Measurements from ENCODE around the gene SPATA33. TPM values are rescaled to one million over a fixed set of nuclear protein-coding genes. Genes with fewer than 3 reads are reported as not detected.
"Not testable (repeated sequence)": the region's sequence is repeated elsewhere in the genome, so short reads cannot be mapped to it uniquely, and the experiment has no call there.

SPATA33 gene
- total RNA-seq, 1 experiment from 2014 or later, result 1.0 TPM

DNA sequence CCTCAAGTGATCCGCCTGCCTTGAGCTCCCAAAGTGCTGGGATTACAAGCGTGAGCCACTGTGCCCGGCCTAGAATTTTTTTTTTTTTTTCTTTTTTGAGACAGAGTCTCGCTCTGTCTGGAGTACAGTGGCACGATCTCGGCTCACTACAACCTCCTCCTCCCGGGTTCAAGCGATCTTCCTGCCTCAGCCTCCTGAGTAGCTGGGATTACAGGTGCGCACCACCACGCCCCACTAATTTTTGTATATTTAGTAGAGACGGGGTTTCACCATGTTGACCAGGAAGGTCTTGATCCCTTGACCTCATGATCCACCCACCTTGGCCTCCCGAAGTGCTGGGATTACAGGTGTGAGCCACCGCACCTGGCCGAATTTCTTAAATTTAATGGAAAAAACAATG, 41.1 kb downstream of the SPATA33 start:
- DNase-seq (ENCODE audit: low read depth, low spot score); in situ Hi-C loops (cut with HindIII; ENCODE audit: low pct_unique_long_range_greater_than_20kb, low sequenced_read_pairs): not testable (repeated sequence)

DNA sequence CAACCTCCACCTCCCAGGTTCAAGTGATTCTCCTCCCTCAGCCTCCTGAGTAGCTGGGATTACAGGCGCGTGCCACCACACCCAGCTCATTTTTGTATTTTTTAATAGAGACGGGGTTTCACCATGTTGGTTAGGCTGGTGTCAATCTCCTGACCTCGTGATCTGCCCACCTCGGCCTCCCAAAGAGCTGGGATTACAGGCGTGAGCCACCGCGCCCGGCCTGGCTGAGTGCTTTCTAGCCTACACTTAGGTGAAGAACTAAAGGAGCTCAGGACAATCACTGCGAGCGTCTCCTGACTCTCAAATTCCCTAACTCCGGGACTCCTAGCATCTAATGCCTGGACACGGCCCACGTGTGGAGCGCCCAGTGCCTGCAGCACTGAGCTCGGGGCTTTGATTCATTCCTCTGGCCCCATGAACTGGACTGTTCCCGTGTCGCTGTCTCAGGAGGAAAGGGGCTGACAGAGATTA, 42.0 kb downstream of the SPATA33 start:
- in situ Hi-C loops (cut with HindIII; ENCODE audit: low pct_unique_long_range_greater_than_20kb, low sequenced_read_pairs); DNase-seq (ENCODE audit: low read depth, low spot score): not testable (repeated sequence)

DNA sequence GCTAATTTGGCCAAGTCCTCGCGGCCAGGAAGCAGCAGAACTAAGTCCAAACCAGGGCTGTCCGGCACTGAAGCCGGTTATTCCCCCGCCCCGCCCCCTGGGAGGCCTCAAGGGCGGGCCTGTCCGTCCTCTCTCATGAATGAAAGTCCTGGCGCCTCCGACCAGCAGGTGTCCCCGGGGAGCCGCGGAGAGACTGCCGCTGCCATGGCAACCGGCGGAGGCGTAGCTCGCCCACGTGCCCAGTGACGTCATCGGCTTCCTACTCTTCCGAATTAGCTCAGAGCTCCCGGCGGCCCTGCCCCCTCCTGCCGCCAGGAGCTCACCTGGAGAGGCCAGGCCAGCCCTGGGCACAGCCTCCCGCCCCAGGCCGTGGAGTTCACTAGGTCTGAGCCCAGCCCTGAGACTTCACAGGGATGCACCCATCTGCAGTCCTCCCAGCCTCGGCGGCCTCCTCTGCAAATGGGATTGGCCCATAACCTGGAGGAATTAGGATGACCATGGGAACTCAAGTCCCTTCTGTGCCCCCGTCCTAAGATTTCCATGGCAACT, 42.5 kb downstream of the SPATA33 start:
- in situ Hi-C loops (cut with HindIII; ENCODE audit: low pct_unique_long_range_greater_than_20kb, low sequenced_read_pairs), result no loop called here

DNA sequence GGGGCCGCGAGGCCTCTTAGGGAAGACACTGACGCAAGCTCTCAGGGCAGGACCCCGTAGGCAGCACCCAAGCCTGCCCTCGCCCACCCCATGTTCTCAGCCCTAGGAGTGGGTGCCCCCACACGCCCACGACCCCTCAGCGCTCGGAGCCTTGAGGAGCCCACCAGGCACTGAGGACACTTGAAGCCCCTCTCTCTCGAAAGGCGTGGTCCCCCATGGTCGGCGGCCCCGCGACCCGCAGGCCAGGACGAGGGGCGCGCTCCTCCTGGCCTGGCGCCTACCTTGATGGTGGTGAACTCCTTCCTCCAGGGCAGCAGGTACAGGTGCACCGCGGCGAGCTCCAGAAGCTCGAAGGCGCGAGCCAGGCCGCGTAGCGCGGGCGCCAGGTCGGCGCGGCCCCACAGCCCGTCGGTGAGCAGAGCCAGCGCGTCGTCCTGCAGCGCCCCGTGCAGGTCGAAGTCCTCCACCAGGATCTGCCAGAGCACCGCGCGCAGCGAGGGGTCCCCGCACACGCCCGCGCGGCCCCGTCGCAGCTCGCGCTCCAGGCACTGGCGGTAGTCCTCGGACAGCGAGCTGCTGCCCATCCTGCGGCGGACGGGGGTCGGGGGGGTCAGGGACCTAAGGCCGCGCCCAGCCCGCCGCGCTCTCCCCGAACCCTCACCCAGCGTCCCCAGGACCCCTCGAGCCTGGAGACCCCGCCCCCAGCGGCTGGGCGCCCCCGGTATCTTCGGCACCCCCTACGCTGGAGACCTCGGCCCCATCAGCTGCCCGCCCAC, 43.2 kb downstream of the SPATA33 start:
- in situ Hi-C loops (cut with HindIII; ENCODE audit: low pct_unique_long_range_greater_than_20kb, low sequenced_read_pairs), result no loop called here
- no peak for DNase-seq (ENCODE audit: low read depth, low spot score)

More for the DNA sequence above, 42.5 kb downstream of the SPATA33 start:
- peak; percentile 97 for DNase-seq (ENCODE audit: low read depth, low spot score)

DNA sequence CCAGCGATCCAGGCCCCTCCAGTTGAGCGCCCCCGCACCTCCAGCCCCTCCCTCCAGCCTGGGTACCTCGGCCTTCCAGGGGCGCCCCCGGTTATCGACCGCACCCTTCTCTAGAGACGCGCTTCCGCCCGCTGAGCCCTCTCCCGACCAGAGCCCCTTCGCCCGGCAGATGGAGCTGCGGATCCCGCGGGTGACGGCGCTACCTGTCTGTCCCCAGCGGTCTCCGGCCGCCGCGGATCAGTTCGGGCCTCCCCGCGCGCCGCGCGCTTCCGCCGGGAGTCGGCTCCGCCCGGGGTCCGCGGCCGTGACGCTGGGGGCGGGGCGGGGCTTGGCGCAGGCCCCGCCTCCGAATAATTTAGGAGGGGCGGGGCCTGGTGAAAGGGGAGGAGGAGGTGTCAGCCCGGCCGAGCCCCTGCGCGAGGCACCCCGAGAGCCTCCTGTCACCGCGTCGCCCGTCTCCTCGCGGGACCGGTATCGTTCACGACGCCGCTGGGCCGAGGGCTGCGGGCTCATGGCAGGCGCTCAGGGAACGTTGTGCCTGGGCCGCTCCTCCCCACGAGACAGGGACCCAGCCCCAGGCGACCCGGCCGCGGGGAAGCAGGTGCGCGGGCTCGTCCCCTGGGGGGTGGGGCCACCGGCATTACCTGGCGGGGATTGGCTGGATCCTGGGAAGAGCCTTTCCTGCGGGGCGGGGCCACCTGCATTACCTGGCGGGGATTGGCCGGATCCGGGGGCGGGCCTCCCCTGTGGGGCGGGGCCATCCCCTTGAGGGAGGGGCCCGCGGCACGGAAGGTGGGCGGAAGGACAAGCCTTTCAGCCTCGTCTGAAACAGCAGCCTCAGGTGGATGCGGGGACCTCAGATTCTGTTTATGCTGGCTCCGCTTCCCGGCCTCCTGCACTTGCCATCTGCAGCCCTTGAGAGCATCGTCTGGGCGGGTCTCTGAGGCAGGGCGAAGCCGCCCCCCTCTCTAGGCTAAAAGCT, 44.1 kb downstream of the SPATA33 start, which contains the start of gene SPATA2L:
Gene SPATA2L, minus strand, starts transcription at position 281 of the 982 bp plus-strand sequence. CDS start 473 bp downstream, outside the sequence.
- DNase-seq (ENCODE audit: low read depth, low spot score), result peak; percentile 93
- in situ Hi-C loops (cut with HindIII; ENCODE audit: low pct_unique_long_range_greater_than_20kb, low sequenced_read_pairs), result no loop called here

DNA sequence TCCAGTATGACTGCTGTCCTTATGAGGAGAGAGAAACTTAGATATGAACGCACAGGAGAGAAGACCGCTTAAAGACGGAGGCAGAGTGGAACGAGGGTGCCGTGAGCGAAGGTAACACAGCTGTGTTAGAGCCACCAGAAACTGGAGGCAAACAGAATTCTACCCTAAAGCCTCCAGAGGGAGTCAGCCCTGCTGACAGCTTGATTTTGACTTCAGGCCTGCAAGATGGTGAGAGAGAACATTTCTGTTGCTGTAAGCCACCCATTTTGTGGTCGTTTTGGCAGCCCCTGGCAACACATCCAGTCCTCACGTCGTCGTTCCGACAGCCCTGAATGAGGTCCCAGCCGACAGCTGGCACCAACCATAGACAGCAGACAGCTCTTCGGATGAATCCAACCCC, 46.6 kb downstream of the SPATA33 start:
- DNase-seq (ENCODE audit: low read depth, low spot score), result no peak
- in situ Hi-C loops (cut with HindIII; ENCODE audit: low pct_unique_long_range_greater_than_20kb, low sequenced_read_pairs), result no loop called here

DNA sequence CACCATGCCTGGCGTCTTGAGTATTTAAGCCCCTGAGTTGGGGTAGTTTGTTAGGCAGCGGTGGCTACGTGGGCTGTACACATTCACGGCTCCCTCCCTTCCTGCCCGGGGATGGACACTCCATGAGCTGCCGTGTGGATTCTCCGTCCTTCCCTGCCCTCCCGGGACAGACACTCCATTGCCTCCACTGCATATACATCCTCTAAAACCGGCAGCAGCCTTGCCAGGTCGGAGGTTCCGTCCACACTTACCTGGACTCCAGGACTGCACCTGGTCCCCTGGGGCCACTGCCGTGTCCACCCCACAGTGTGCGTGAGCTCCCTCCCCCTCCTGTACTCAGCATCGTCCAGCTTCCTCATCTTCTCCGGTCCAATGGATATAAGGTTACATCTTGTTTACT, 47.4 kb downstream of the SPATA33 start:
- DNase-seq (ENCODE audit: low read depth, low spot score), result no peak
- in situ Hi-C loops (cut with HindIII; ENCODE audit: low pct_unique_long_range_greater_than_20kb, low sequenced_read_pairs), result no loop called here

DNA sequence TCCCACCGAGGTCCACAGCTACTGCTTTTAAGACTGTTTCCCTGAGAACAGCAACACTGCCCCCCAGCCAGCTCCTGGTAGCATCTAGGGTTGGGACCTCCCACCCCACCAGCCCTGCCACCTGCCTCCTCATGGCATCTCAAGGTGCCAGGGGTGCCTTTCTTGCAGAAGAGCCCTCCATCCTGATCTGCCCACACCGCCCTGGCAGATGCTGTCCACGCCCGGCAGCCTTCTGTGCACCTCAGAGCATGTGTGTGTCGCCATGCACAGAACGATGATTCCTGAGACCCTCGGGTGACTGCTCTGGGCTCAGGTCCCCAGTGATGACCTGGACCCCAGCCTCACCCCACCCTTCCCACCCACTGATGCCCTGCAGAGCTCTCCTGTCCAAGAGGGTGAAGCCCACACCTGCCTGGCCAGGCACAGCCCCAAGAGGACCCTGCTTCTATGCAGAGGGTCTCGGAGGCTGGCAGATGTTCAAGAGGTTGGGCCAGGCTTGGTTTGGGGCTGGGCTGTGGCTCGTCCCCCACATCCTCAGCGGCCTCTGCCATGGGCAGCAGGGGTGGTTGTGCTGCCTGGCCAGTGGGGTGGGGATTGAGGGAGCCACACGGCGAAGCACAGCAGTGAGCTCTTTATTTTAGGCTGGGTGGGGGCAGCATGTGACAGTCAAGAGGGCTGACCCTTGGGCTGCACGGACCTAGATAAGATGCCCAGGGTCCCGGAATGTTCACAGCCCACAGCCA, 49.1 kb downstream of the SPATA33 start:
- DNase-seq (ENCODE audit: low read depth, low spot score), result no peak
- in situ Hi-C loops (cut with HindIII; ENCODE audit: low pct_unique_long_range_greater_than_20kb, low sequenced_read_pairs), result no loop called here

DNA sequence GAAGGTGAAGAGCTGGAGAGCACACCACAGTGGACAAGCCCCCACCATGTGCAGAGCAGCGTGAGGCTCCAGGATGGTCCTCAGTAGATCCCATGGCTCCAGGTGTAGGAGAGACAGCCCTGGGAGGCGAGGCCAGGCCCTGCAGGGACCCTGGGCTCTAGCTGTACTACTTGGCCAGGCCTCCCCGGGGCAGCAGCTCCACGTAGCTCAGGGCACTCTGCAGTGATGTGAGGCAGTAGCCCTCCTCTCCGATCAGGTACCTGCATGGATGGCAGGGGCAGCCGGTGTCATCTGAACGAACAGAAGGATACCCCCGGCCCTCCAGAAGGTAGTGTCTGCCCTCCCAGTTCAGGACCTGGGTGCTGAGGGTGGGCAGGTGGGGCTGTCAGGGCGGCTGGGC, 50.1 kb downstream of the SPATA33 start:
- no peak for DNase-seq (ENCODE audit: low read depth, low spot score)
- in situ Hi-C loops (cut with HindIII; ENCODE audit: low pct_unique_long_range_greater_than_20kb, low sequenced_read_pairs), result no loop called here

DNA sequence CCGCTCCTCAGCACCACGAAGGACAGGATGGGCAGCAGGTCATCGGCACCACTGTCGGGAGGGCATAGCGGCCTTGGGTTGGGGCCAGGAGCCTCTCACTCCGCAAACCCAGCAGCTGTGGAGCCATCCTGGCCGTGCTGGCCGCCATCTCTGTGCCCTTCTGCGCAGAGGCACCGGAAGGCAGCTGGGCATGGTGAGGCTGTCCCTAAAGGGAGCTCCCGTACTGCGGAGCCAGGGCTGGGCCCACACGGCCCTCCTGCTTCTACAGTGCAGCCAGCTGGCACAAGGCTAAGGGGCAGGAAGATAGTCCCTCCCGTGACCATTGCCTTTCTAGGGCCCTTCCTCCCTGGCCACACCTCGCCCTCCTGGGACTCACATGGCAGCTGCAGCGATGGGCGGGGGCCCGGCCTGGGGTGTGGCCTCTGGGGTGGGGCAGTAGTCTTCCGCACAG, 50.9 kb downstream of the SPATA33 start:
- in situ Hi-C loops (cut with HindIII; ENCODE audit: low pct_unique_long_range_greater_than_20kb, low sequenced_read_pairs), result no loop called here
- no peak for DNase-seq (ENCODE audit: low read depth, low spot score)

DNA sequence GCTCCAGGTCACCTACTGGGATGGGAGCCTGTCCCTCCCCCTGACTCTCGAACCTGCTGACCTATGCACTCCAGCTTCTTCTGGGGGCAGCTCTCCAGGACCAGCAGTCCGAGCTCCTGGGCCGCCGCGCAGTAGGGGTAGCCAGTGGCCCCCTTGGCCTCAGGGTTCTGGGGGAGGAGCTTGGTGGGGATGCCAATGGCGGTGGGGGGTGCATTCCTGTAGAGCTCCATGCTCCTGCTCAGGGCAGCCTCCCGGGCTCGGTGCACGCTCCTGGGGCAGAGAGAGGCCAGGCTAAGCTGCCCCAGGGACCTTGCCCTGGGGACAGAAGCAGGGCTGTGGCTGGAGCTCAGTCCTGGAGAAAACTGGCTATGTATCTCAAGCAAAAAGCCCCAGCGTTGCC, 51.5 kb downstream of the SPATA33 start:
- no peak for DNase-seq (ENCODE audit: low read depth, low spot score)
- in situ Hi-C loops (cut with HindIII; ENCODE audit: low pct_unique_long_range_greater_than_20kb, low sequenced_read_pairs), result no loop called here

DNA sequence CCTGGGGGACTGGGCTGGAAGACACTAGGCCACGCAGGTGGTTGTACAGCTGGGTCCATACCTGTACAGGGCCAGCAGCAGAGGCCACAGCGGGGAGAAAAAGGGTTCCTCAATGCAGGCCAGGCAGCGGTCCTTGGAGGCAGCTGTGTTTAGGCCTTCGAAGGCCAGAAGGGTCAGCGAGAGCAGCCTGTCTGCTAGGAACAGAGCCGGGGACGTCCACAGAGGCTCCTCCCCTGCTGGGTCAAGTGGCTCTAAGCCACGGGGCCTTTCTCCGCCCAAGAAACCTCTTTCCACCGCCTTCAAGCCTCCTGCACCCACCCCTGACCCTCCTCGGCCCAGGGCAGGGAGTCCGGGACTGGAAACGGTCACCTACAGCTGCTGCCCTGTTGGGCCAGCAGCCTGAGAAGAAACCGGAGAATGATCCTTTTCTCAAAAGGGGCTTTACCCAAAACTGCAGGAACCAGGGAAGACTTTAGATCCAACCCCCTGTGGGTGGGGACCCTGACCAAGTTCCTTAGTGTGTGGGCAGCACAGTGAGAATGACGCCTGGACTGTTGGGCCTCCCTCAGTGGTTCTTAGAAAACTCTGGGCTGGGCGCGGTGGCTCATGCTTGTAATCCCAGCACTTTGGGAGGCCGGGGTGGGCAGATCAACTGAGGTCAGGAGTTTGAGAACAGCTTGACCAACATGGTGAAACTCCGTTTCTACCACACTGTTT, 52.2 kb downstream of the SPATA33 start:
- DNase-seq (ENCODE audit: low read depth, low spot score), result no peak
- in situ Hi-C loops (cut with HindIII; ENCODE audit: low pct_unique_long_range_greater_than_20kb, low sequenced_read_pairs), result no loop called here

DNA sequence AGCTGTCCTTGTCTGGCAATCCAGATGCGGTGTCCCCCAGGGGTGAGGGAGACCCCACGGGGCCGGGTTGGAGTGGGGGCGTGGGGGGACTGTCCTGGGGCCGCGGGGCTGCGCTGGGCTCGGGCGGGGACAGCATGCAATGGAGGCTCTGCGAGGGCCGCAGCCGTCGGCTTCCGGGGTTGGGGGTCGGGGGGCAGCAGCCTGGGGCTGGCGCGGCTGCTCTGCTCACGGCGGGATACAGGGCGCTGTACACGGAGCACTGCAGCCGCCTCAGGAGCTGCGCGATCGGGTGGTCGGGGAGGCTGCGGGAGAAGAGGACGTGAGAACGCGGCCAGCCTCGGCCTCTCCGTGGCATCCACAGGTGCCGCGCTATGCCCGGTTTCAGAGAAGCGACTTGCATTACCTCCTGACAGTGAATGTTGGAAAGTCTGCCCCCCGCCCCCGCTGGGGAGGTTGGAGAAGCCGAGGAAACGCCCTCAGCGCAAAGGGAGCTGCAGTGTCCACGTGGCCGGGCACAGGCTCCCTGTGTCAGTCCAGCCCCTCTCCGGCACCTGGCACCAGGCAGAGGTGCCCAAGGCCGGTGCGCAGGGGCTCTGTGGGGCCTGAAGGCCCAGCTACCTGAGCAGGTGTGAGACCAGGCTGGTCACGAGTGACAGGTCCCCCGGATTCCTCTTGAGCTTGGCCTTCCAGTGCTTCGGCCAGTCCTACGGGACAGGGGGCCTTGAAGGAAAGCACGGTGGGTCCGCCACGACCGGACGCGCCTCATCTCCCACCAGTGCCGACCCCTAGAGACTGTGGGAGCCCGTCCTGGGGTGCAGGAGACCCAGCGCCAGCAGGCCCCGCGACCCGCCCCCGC, 53.3 kb downstream of the SPATA33 start:
- no peak for DNase-seq (ENCODE audit: low read depth, low spot score)
- in situ Hi-C loops (cut with HindIII; ENCODE audit: low pct_unique_long_range_greater_than_20kb, low sequenced_read_pairs), result no loop called here

DNA sequence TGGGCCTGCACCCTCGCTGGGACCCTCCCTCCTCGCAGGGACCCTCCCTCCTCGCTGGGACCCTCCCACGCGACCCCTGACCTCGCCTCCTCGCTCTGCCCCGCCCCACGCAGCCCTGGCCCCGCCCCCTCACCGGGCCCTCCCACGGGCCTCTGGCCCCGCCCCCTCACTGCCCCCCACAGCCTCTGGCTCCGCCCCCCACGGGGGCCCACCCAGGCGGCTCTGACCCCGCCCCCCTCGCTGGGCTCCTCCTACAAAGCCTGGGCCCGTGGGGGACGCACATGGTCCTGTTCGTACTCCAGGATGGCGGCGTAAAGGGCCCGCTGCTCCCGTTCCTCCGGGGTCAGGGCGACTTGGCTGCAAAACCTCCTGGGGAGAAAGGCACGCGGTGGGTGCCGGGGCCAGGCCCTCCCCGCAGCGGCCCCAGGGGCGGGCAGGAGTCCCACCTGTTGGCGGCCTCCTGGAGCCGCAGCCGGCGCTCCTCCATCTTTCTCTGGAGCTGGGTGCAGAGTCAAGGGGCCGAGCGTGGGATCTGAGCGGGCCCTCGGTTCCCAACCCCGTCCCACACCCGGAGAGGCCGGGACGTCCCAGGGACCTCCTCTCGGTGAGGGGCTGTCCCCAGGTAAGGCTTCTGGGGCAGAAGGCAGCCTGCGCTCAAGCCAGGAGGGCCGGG, 54.1 kb downstream of the SPATA33 start:
- in situ Hi-C loops (cut with HindIII; ENCODE audit: low pct_unique_long_range_greater_than_20kb, low sequenced_read_pairs), result no loop called here
- DNase-seq (ENCODE audit: low read depth, low spot score), result peak; percentile 61

DNA sequence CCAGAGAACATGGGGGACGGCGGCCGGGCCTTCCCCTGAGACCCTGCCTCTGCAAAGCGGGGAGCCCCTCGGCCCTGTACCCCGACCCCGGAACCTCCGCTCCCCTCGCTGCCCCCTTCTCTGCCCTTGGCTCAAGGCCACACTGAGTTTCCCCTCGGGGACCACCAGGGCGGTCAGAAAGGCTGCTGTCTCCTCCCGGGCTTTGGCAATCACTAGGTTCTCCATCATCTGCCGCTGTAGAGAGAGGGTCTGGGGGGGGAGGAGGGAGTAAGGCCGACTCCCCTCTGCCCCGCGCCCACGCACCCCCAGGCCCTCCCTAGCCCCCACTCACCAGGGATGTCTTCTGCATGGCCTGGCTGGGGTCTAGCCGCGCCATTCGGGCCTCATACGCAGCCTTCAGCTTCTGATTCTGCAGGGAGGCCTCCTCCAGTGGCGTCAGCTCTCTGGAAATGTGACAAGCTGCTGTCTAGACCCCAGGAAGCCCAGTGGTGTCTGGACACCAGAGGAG, 54.7 kb downstream of the SPATA33 start:
- in situ Hi-C loops (cut with HindIII; ENCODE audit: low pct_unique_long_range_greater_than_20kb, low sequenced_read_pairs), result no loop called here
- DNase-seq (ENCODE audit: low read depth, low spot score), result no peak
